Measurements from ENCODE around the gene POLR1G. TPM values are rescaled to one million over a fixed set of nuclear protein-coding genes. Genes with fewer than 3 reads are reported as not detected.
A peak's percentile ranks its signal among the peaks of the same experiment; 100 is the strongest.

Gene POLR1G
- total RNA-seq, 4 donors from 2014 or later = 4.7 to 12.2 (median 8.0) TPM

GRCh38 chr19:45451131-45451849 lies 44.8 kb downstream of the POLR1G start:
- no peaks in the 10 kb centered on the region for H3K9me3 ChIP-seq
- peak in 1 of 2 donors; percentile 8 for TF ChIP-seq POLR2A (IDR thresholded peaks at IDR 0.05)
- TF ChIP-seq EP300 (IDR thresholded peaks at IDR 0.05) = no peak
- peak in 1 of 3 donors; percentile 20 for TF ChIP-seq POLR2AphosphoS5 (IDR thresholded peaks at IDR 0.05)
- no peak for TF ChIP-seq CTCF (IDR thresholded peaks at IDR 0.05)
- DNase-seq (ENCODE audit: low spot score in 2 of 2) = peak in 1 of 2 donors; percentile 87
- H3K4me1 ChIP-seq = peaks cover 71% of the 10 kb centered on the region
- no peaks in the 10 kb centered on the region for H3K27me3 ChIP-seq
- H3K27ac ChIP-seq = peak overlapping the region; percentile 95
- H3K4me3 ChIP-seq = peak overlapping the region; percentile 58
- H3K36me3 ChIP-seq = no peaks in the 10 kb centered on the region
- 1% methylated on average over 24 of the region's 28 CpGs for WGBS

GRCh38 chr19:45451850-45452387 lies 45.5 kb downstream of the POLR1G start:
- TF ChIP-seq EP300 (IDR thresholded peaks at IDR 0.05) = no peak
- no peak for TF ChIP-seq CTCF (IDR thresholded peaks at IDR 0.05)
- TF ChIP-seq POLR2AphosphoS5 (IDR thresholded peaks at IDR 0.05) = no peak
- TF ChIP-seq POLR2A (IDR thresholded peaks at IDR 0.05) = no peak
- Histone ChIP-seq H3K4me1 (peaks cover 69% of the 10 kb centered on the region), H3K27ac (peak overlapping the region; percentile 95), H3K27me3 (no peaks in the 10 kb centered on the region), H3K36me3 (no peaks in the 10 kb centered on the region), H3K9me3 (no peaks in the 10 kb centered on the region), H3K4me3 (no peak overlapping the region)
- no peak for DNase-seq (ENCODE audit: low spot score in 2 of 2)
- WGBS = 64% methylated on average over 12 of the region's 12 CpGs

- peak; percentile 94 to 97 for DNase-seq (ENCODE audit: low spot score in 2 of 2)
These were observed 49.5 kb downstream of the POLR1G start for GRCh38 chr19:45455707-45456499.

GRCh38 chr19:45456500-45456815 lies 50.0 kb downstream of the POLR1G start:
- Histone ChIP-seq H3K36me3 (no peaks in the 10 kb centered on the region), H3K4me1 (peaks cover 33% of the 10 kb centered on the region), H3K9me3 (no peaks in the 10 kb centered on the region), H3K4me3 (no peak overlapping the region), H3K27me3 (no peaks in the 10 kb centered on the region), H3K27ac (peak overlapping the region; percentile 85)
- no peak for DNase-seq (ENCODE audit: low spot score in 2 of 2)
- WGBS = 55% methylated on average over 2 of the region's 2 CpGs
- TF ChIP-seq EP300 (IDR thresholded peaks at IDR 0.05) = no peak
- TF ChIP-seq POLR2A (IDR thresholded peaks at IDR 0.05) = no peak
- no peak for TF ChIP-seq POLR2AphosphoS5 (IDR thresholded peaks at IDR 0.05)
- no peak for TF ChIP-seq CTCF (IDR thresholded peaks at IDR 0.05)

More at GRCh38 chr19:45455707-45456499, 49.5 kb downstream of the POLR1G start:
- no peaks in the 10 kb centered on the region for H3K9me3 ChIP-seq
- H3K27me3 ChIP-seq = no peaks in the 10 kb centered on the region
- 12% methylated on average over 18 of the region's 27 CpGs for WGBS
- no peaks in the 10 kb centered on the region for H3K36me3 ChIP-seq
- H3K4me3 ChIP-seq = peak overlapping the region; percentile 24
- H3K27ac ChIP-seq = peak overlapping the region; percentile 85
- H3K4me1 ChIP-seq = peaks cover 37% of the 10 kb centered on the region
- no peak for TF ChIP-seq POLR2A (IDR thresholded peaks at IDR 0.05)
- peak; percentile 70 to 92 (median 73) for TF ChIP-seq POLR2AphosphoS5 (IDR thresholded peaks at IDR 0.05)
- no peak for TF ChIP-seq CTCF (IDR thresholded peaks at IDR 0.05)
- no peak for TF ChIP-seq EP300 (IDR thresholded peaks at IDR 0.05)

- H3K36me3 ChIP-seq = no peaks in the 10 kb centered on the region
These were observed 51.3 kb downstream of the POLR1G start for GRCh38 chr19:45457776-45458175.

More at GRCh38 chr19:45457776-45458175, 51.3 kb downstream of the POLR1G start:
- Histone ChIP-seq H3K4me3 (no peak overlapping the region), H3K27ac (no peak overlapping the region), H3K9me3 (no peaks in the 10 kb centered on the region), H3K4me1 (peaks cover 26% of the 10 kb centered on the region), H3K27me3 (no peaks in the 10 kb centered on the region)
- TF ChIP-seq CTCF (IDR thresholded peaks at IDR 0.05) (no peak), POLR2A (IDR thresholded peaks at IDR 0.05) (no peak), POLR2AphosphoS5 (IDR thresholded peaks at IDR 0.05) (no peak), EP300 (IDR thresholded peaks at IDR 0.05) (no peak)
- DNase-seq (ENCODE audit: low spot score in 2 of 2) = no peak

Data from suprapubic skin (tissue), 4 donors.